Vagina (tissue), 2 donors: Measurements from ENCODE around the gene COMMD8.

Source experiments
- POLR2A ChIP-seq, 2 donors: fragments of 450-650 bp; IDR thresholded peaks; one replicate each; pipeline ENCODE4 v1.6.1; 2017; ENCODE audit warnings: antibody characterized with exemption in 2 of 2, mild to moderate bottlenecking in 2 of 2, moderate library complexity in 2 of 2
- POLR2AphosphoS5 ChIP-seq, 2 donors: sonication (generic); formaldehyde crosslinking; IDR thresholded peaks; one replicate each; pipeline ENCODE4 v1.9.0; 2017; ENCODE audit warnings: antibody characterized with exemption in 2 of 2, mild to moderate bottlenecking in 2 of 2, low read depth in 1 of 2; ENCODE audit not compliant: insufficient read depth in 1 of 2

GRCh38 chr4:47498899-47499298 is 35.4 kb upstream of the COMMD8 start:
- TF ChIP-seq POLR2AphosphoS5 (IDR thresholded peaks at IDR 0.05; ENCODE audit: insufficient read depth in 1 of 2, low read depth in 1 of 2) (no peak), POLR2A (IDR thresholded peaks at IDR 0.05) (no peak)
